ENCODE results near the gene GADD45B.

DNA sequence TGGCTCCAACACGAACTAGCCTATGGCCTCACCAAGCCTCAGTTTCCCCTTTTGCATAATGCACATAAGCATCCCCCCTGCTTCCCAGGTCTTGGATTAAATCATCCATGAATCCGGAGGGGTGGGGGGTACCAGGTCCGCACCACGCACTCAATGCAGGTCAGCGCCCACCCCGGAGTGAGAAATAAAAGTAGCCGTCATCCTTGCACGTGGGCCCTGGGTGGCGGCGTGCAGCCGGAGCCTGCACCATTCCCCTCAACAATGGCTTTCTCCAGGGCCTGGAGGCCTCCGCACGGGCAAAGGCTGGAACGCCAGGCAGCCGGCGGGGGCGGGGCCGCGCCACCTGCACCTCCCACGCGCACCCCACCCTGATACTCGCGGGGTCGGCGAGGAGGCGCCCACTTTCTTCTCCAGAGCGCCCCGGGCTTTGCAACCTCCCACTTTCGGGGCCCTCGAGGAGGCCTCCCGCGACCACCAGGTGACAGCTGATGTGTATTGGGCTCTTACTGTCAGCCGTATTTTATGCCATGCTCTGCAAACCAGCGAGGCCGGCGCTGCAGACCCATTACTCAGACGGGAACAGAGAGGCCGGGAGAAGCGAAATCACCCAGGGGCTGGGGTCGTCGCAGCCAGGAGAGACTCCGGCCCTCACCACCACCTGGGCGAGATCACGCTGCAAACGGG lies 767 bp upstream of the GADD45B start:
- TF ChIP-seq POLR2A (IDR thresholded peaks at IDR 0.05) = no peak
- TF ChIP-seq CTCF (IDR thresholded peaks at IDR 0.05) = no peak
- TF ChIP-seq POLR2AphosphoS5 (IDR thresholded peaks at IDR 0.05) = no peak

All from breast epithelium (tissue), 3 donors.